Spleen (tissue), 11 donors: ENCODE results near the gene LRRC37A3. TPM values are rescaled to one million over a fixed set of nuclear protein-coding genes. Genes with fewer than 3 reads are reported as not detected.
"Not testable (repeated sequence)": the region's sequence is repeated elsewhere in the genome, so short reads cannot be mapped to it uniquely, and the experiment has no call there.

Experiments
- DNase-seq: peaks from one replicate; pipeline ENCODE4 v3.0.0-alpha.2; 2020
- H3K27ac ChIP-seq, 8 donors: fragments of 200-600 bp; sonication (generic) in 7 of 8; 1 replicate in 4 of 8; 2 replicates in 4 of 8; pipeline versions ENCODE4 v1.5.0 to v1.8.0; 2016 to 2021; ENCODE audit warnings: inconsistent platforms in 4 of 8, mild to moderate bottlenecking in 4 of 8, moderate library complexity in 1 of 8
- H3K27me3 ChIP-seq, 7 donors: fragments of 200-600 bp; sonication (generic) in 6 of 7; replicated peaks in 1 of 7; 1 replicate in 4 of 7; 2 replicates in 3 of 7; pipeline versions ENCODE4 v1.5.0 to v1.8.0; 2016 to 2021; ENCODE audit warnings: inconsistent platforms in 3 of 7, mild to moderate bottlenecking in 1 of 7
- H3K36me3 ChIP-seq, 6 donors: fragments of 200-600 bp; sonication (generic) in 5 of 6; 1 replicate in 4 of 6; 2 replicates in 2 of 6; pipeline versions ENCODE4 v1.5.0 to v1.8.0; 2016 to 2021; ENCODE audit warnings: inconsistent platforms in 2 of 6
- H3K4me1 ChIP-seq, 6 donors: fragments of 200-600 bp; sonication (generic) in 5 of 6; 1 replicate in 3 of 6; 2 replicates in 3 of 6; pipeline versions ENCODE4 v1.5.0 to v1.8.0; 2016 to 2021; ENCODE audit warnings: inconsistent platforms in 3 of 6
- H3K4me3 ChIP-seq, 8 donors: fragments of 200-600 bp; sonication (generic) in 7 of 8; 1 replicate in 4 of 8; 2 replicates in 4 of 8; pipeline versions ENCODE4 v1.5.0 to v1.8.0; 2016 to 2021; ENCODE audit warnings: inconsistent platforms in 4 of 8, mild to moderate bottlenecking in 4 of 8, moderate library complexity in 2 of 8
- H3K9me3 ChIP-seq, 8 donors: fragments of 200-600 bp; sonication (generic) in 7 of 8; 1 replicate in 4 of 8; 2 replicates in 4 of 8; pipeline versions ENCODE4 v1.5.0 to v1.8.0; 2016 to 2021; ENCODE audit warnings: inconsistent platforms in 4 of 8
- CTCF ChIP-seq, 11 experiments: fragments of 200-600 bp in 7 of 11; fragments of 450-650 bp in 4 of 11; sonication (generic) in 4 of 11; IDR thresholded peaks in 8 of 11; conservative IDR thresholded peaks in 3 of 11; 1 replicate in 7 of 11; 2 replicates in 4 of 11; pipeline versions ENCODE4 v1.4.0 to v1.8.0; 2016 to 2021; ENCODE audit warnings: antibody characterized with exemption in 11 of 11, inconsistent platforms in 4 of 11, mild to moderate bottlenecking in 1 of 11
- POLR2A ChIP-seq, 3 donors: fragments of 450-650 bp; IDR thresholded peaks; one replicate each; pipeline ENCODE4 v1.5.1; 2017; ENCODE audit warnings: antibody characterized with exemption in 3 of 3, mild to moderate bottlenecking in 1 of 3
- POLR2AphosphoS5 ChIP-seq, 3 donors: sonication (generic); formaldehyde crosslinking; IDR thresholded peaks; one replicate each; pipeline ENCODE4 v1.5.1; 2017; ENCODE audit warnings: antibody characterized with exemption in 3 of 3
- WGBS, 5 donors: extraction: QIAGEN DNeasy Blood & Tissue Kit in 3 of 5; methylation state at CpG; one replicate each; pipeline versions ENCODE4 v1.1.5 to v1.1.7; 2013 to 2018; 5-methylcytosine and 5-hydroxymethylcytosine counted together
- intact Hi-C: fragments of 100-400 bp; cut with DNase I; formaldehyde crosslinking; loops from one replicate; pipeline ENCODE4 v1.15.0; 2023; ENCODE audit warnings: low total_unique reads
- polyA plus RNA-seq, 3 donors: library from polyadenylated mRNA; stranded (reverse); fragments of 200-250 nt; gene quantifications; one replicate each; pipeline ENCODE4 v1.2.1, GENCODE V29; 2013
- total RNA-seq, 7 donors: library from RNA; depleted of rRNA in 3 of 7; stranded (reverse); fragments of >200 nt in 3 of 7; fragmentation: NEBNext Ultra II Directional in 4 of 7; extraction: Animal tissue kit (Norgen Biotek cat#: 25700) in 4 of 7; gene quantifications; one replicate each; pipeline versions ENCODE4 v1.1.0 to v1.2.1, GENCODE V29; 2016 to 2021
- donor health status: healthy with polysubstance abuse.
- donor health status: DM: no; HTN: no; CAD: no; lungs with moderate emphysema.
- donor health status: DM: no; HTN: no; CAD: no.
- donor health status: Bipolar disorder and iron deficiency.
- donor health status: healthy.
- donor health status: DM: no; HTN: no; CAD: no.
- donor health status: DM: yes; HTN: yes; CAD: no.

The LRRC37A3 gene
- total and polyA plus RNA-seq, 10 donors, result 1.8 to 44.8 (median 14.0) TPM

- H3K9me3 ChIP-seq, DNase-seq, intact Hi-C loops, H3K27me3 ChIP-seq, H3K27ac ChIP-seq, H3K36me3 ChIP-seq, H3K4me3 ChIP-seq: not testable (repeated sequence)
- WGBS, 5 donors, result 0 to 3% (median 1%) methylated on average over 2 of the region's 2 CpGs
- H3K4me1 ChIP-seq, result peaks cover 0 to 21% (median 9%) of the 10 kb centered on the region in 6 donors
- peak; percentile 60 to 82 (median 73) for TF ChIP-seq CTCF (IDR thresholded peaks at IDR 0.05 in 8 of 11, conservative IDR thresholded peaks at IDR 0.05 in 3 of 11)
These were observed 8.2 kb upstream of the LRRC37A3 start for GRCh38 chr17:64927444-64927843.

- H3K27me3 ChIP-seq, DNase-seq, H3K27ac ChIP-seq, intact Hi-C loops, H3K36me3 ChIP-seq, H3K9me3 ChIP-seq, H3K4me3 ChIP-seq: not testable (repeated sequence)
- H3K4me1 ChIP-seq, result peaks cover 0 to 30% (median 10%) of the 10 kb centered on the region in 6 donors
- WGBS, 5 donors, result 87 to 99% (median 96%) methylated on average over 4 of the region's 4 CpGs
These were observed 7.2 kb upstream of the LRRC37A3 start for GRCh38 chr17:64926430-64926829.

GRCh38 chr17:64925244-64925643 lies 6.0 kb upstream of the LRRC37A3 start:
- DNase-seq, H3K27me3 ChIP-seq, intact Hi-C loops, H3K9me3 ChIP-seq, H3K36me3 ChIP-seq, H3K4me3 ChIP-seq, H3K27ac ChIP-seq: not testable (repeated sequence)
- peaks cover under 1 to 35% (median 15%) of the 10 kb centered on the region in 6 donors for H3K4me1 ChIP-seq
- 78 to 90% (median 83%) methylated on average over 4 of the region's 4 CpGs for WGBS, 5 donors

GRCh38 chr17:64923051-64923568 lies 3.8 kb upstream of the LRRC37A3 start:
- Histone ChIP-seq H3K4me1 (peaks cover 4 to 47% (median 24%) of the 10 kb centered on the region in 6 donors), H3K27ac (peak overlapping the region in 6 of 8 donors; percentile 52 to 67 (median 62))
- H3K27me3 ChIP-seq, H3K4me3 ChIP-seq, intact Hi-C loops, DNase-seq, H3K36me3 ChIP-seq, H3K9me3 ChIP-seq: not testable (repeated sequence)
- peak in 1 of 3 donors; percentile 9 for TF ChIP-seq POLR2AphosphoS5 (IDR thresholded peaks at IDR 0.05)
- 27 to 45% (median 45%) methylated on average over 6 of the region's 6 CpGs for WGBS, 5 donors

- H3K27ac ChIP-seq, result peak overlapping the region in 3 of 8 donors; percentile 95 to 98 (median 98)
- intact Hi-C loops, result no loop called here
- H3K4me1 ChIP-seq, result peaks cover 4 to 45% (median 26%) of the 10 kb centered on the region in 6 donors
- peak overlapping the region in 3 of 8 donors; percentile 57 to 79 (median 61) for H3K4me3 ChIP-seq
- peaks cover 0 to 3% (median 0%) of the 10 kb centered on the region in 6 donors for H3K36me3 ChIP-seq
- WGBS, 5 donors, result 88 to 95% (median 94%) methylated on average over 12 of the region's 12 CpGs
- no peak for DNase-seq
- TF ChIP-seq CTCF (IDR thresholded peaks at IDR 0.05 in 8 of 11, conservative IDR thresholded peaks at IDR 0.05 in 3 of 11) (no peak), POLR2A (IDR thresholded peaks at IDR 0.05) (no peak), POLR2AphosphoS5 (IDR thresholded peaks at IDR 0.05) (no peak)
- no peaks in the 10 kb centered on the region for H3K27me3 ChIP-seq
- no peaks in the 10 kb centered on the region for H3K9me3 ChIP-seq
These were observed 1.3 kb upstream of the LRRC37A3 start for GRCh38 chr17:64920419-64921172.
